ENCODE data around the gene ZNF672. TPM values are rescaled to one million over a fixed set of nuclear protein-coding genes. Genes with fewer than 3 reads are reported as not detected.

Gene ZNF672
- total RNA-seq, 1 experiment from 2014 or later: 35.8 TPM

DNA sequence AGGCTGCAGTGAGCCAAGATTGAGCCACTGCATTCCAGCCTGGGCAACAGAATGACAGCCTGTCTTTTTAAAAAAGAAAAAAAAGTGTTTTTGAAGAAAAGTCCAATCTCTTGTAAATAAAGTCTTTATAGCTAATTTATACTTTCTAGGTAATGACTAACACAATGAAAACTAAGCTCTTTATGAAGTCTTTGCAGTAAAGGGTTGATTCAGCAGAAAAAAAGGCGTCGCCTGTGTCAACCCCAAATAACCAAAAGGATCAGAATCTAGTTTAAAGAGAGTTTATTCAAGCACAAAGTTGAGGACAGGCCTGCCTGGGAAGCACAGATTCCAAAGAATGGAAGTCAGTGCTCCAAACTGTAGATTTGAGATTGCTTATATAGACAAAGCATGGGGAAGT lies 53.7 kb downstream of the ZNF672 start:
- CTCF ChIA-PET: interaction anchor here (1.6 kb wide), 1 partner anchor 35 kb away, joined by 4 read pairs; no protein-coding TSS in a partner anchor
- H3K4me1 Mint-ChIP-seq (ENCODE audit: insufficient read depth, unreplicated experiment): peaks cover 9% of the 10 kb centered on the region
- intact Hi-C loops (cut with micrococcal nuclease): no loop called here
- no peak overlapping the region for H3K27ac Mint-ChIP-seq (ENCODE audit: low read depth, unreplicated experiment)
- H3K9me3 Mint-ChIP-seq (ENCODE audit: unreplicated experiment): no peaks in the 10 kb centered on the region
- H3K27me3 Mint-ChIP-seq (ENCODE audit: insufficient read depth, unreplicated experiment): peaks cover 56% of the 10 kb centered on the region
- no peaks in the 10 kb centered on the region for H3K36me3 Mint-ChIP-seq (ENCODE audit: insufficient read depth, unreplicated experiment)
- no peak overlapping the region for H3K4me3 Mint-ChIP-seq (ENCODE audit: unreplicated experiment)
- DNase-seq (ENCODE audit: unreplicated experiment): no peak
- TF ChIP-seq, protein P1, sequence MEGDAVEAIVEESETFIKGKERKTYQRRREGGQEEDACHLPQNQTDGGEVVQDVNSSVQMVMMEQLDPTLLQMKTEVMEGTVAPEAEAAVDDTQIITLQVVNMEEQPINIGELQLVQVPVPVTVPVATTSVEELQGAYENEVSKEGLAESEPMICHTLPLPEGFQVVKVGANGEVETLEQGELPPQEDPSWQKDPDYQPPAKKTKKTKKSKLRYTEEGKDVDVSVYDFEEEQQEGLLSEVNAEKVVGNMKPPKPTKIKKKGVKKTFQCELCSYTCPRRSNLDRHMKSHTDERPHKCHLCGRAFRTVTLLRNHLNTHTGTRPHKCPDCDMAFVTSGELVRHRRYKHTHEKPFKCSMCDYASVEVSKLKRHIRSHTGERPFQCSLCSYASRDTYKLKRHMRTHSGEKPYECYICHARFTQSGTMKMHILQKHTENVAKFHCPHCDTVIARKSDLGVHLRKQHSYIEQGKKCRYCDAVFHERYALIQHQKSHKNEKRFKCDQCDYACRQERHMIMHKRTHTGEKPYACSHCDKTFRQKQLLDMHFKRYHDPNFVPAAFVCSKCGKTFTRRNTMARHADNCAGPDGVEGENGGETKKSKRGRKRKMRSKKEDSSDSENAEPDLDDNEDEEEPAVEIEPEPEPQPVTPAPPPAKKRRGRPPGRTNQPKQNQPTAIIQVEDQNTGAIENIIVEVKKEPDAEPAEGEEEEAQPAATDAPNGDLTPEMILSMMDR (IDR thresholded peaks at IDR 0.05; ENCODE audit: unreplicated experiment): no peak
- POLR2A ChIA-PET: interaction anchor here (0.8 kb wide), 1 partner anchor 14 kb away, joined by 3 read pairs; no protein-coding TSS in a partner anchor
- no TSS peak for BruUV-seq (replicated peaks)

DNA sequence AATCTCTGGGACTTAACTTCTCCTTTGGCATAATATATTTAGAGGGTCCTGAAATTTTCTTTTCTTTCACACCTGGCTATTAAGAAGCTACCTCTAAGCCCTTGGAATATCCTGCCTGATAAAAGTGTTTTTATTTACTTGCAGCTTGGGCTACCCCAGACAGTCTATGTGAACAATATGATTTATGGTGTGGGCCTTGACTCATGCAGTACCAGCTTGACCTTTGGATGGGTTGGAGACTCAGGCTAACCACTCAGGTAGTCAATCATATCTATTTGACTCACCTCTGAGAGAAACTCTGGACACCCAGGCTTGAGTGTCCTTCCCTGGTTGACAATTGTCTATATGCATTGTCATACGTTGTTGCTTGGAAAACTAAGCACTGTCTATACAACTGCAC lies 54.6 kb downstream of the ZNF672 start:
- POLR2A ChIA-PET: interaction anchor here (0.6 to 0.8 kb wide), 4 partner anchors 8 to 35 kb away, joined by 3 to 5 read pairs (median 4); no protein-coding TSS in a partner anchor
- no peaks in the 10 kb centered on the region for H3K9me3 Mint-ChIP-seq (ENCODE audit: unreplicated experiment)
- no peak for DNase-seq (ENCODE audit: unreplicated experiment)
- intact Hi-C loops (cut with micrococcal nuclease): no loop called here
- H3K27ac Mint-ChIP-seq (ENCODE audit: low read depth, unreplicated experiment): no peak overlapping the region
- H3K4me3 Mint-ChIP-seq (ENCODE audit: unreplicated experiment): no peak overlapping the region
- H3K4me1 Mint-ChIP-seq (ENCODE audit: insufficient read depth, unreplicated experiment): peaks cover 9% of the 10 kb centered on the region
- peaks cover 64% of the 10 kb centered on the region for H3K27me3 Mint-ChIP-seq (ENCODE audit: insufficient read depth, unreplicated experiment)
- TF ChIP-seq, protein P1 (IDR thresholded peaks at IDR 0.05; ENCODE audit: unreplicated experiment): no peak
- CTCF ChIA-PET: interaction anchor here (0.5 to 1.6 kb wide), 3 partner anchors 34 to 1352 kb away, joined by 3 to 5 read pairs (median 4); no protein-coding TSS in a partner anchor
- H3K36me3 Mint-ChIP-seq (ENCODE audit: insufficient read depth, unreplicated experiment): no peaks in the 10 kb centered on the region
- no TSS peak for BruUV-seq (replicated peaks)

DNA sequence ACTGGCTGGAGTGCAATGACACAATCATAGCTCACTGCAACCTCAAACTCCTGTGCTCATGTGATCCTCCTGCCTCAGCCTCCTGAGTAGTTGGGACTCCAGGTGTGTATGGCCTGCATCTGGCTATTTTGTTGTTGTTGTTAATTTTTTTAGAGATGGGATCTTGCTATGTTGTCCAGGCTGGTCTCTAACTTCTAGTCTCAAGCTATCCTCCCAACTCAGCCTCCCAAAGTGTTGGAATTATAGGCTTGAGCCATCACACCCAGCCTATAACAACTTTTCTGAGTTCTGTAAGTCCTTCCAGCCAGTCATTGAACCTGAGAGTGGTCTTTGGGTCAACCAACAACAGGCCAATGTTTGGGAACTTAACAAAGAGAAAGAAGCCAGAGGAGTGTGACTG lies 56.8 kb downstream of the ZNF672 start:
- Mint-ChIP-seq H3K27me3 (ENCODE audit: insufficient read depth, unreplicated experiment) (peaks cover 85% of the 10 kb centered on the region), H3K4me1 (ENCODE audit: insufficient read depth, unreplicated experiment) (peaks cover 9% of the 10 kb centered on the region), H3K9me3 (ENCODE audit: unreplicated experiment) (no peaks in the 10 kb centered on the region), H3K36me3 (ENCODE audit: insufficient read depth, unreplicated experiment) (no peaks in the 10 kb centered on the region), H3K4me3 (ENCODE audit: unreplicated experiment) (no peak overlapping the region), H3K27ac (ENCODE audit: low read depth, unreplicated experiment) (no peak overlapping the region)
- BruUV-seq (replicated peaks): no TSS peak
- TF ChIP-seq, protein P1 (IDR thresholded peaks at IDR 0.05; ENCODE audit: unreplicated experiment): no peak
- no peak for DNase-seq (ENCODE audit: unreplicated experiment)
- intact Hi-C loops (cut with micrococcal nuclease): no loop called here
- POLR2A ChIA-PET: interaction anchor here (1.0 kb wide), 1 partner anchor 20 kb away, joined by 4 read pairs; no protein-coding TSS in a partner anchor
- CTCF ChIA-PET: interaction anchor here (0.7 to 1.7 kb wide), 3 partner anchors 8 to 11 kb away, joined by 3 to 4 read pairs (median 3); no protein-coding TSS in a partner anchor

DNA sequence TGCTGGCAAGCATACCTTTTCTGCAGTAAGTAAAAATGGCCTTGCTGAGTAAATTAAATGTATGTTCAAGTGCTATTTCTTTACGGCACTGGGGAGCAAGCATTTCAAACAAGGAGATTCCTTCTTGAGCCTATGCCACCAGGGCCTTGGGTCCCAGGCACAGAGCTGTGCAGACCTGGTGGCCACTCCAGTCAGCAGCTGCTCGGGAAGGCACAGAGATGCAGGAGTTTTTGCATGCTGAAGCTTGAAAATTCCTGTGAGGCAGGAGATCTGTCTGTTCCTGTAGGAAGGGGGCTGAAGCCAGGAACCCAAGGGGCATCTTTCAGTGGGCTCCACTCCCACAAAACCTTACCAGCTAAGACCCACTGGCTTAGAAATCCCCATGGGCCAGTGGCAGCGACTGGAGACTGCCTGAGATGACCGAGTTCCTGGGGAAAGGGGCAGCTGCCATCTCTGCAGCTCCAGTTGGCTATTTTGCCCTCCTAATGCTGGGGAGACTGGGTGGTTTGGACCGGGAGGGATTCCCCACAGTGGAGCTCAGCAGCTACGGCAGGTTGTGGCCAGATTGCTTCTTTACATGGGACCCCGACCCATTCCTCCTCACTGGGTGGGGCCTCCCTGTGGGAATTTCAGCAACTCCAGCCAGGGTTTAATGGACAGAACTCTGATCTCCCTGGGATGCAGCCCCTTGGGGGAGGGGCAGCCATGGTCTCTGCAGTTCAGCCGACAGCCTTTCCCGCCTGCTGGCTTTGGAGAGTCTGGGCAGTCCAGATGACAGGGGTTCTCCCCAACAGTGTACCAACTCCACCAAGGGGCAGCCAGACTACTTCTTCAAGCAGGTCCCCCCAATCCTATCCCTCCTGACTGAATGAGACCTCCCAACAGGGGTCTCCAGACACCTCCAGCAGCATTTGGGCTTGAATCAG lies 59.7 kb downstream of the ZNF672 start:
- no peaks in the 10 kb centered on the region for H3K4me1 Mint-ChIP-seq (ENCODE audit: insufficient read depth, unreplicated experiment)
- no peak for DNase-seq (ENCODE audit: unreplicated experiment)
- no peaks in the 10 kb centered on the region for H3K9me3 Mint-ChIP-seq (ENCODE audit: unreplicated experiment)
- peaks cover 86% of the 10 kb centered on the region for H3K27me3 Mint-ChIP-seq (ENCODE audit: insufficient read depth, unreplicated experiment)
- no peaks in the 10 kb centered on the region for H3K36me3 Mint-ChIP-seq (ENCODE audit: insufficient read depth, unreplicated experiment)
- no peak overlapping the region for H3K4me3 Mint-ChIP-seq (ENCODE audit: unreplicated experiment)
- BruUV-seq (replicated peaks): no TSS peak
- TF ChIP-seq, protein P1 (IDR thresholded peaks at IDR 0.05; ENCODE audit: unreplicated experiment): no peak
- H3K27ac Mint-ChIP-seq (ENCODE audit: low read depth, unreplicated experiment): no peak overlapping the region
- CTCF ChIA-PET: interaction anchor here (1.7 kb wide), 1 partner anchor 11 kb away, joined by 7 read pairs; no protein-coding TSS in a partner anchor
- intact Hi-C loops (cut with micrococcal nuclease): no loop called here
- POLR2A ChIA-PET: interaction anchor here (1.0 to 1.2 kb wide), 4 partner anchors 9 to 71 kb away, joined by 3 to 9 read pairs (median 4); partner anchors contain the start of gene ZNF672

Measured in MCF 10A (cell line).